Measurements from ENCODE around the gene NKX1-1. TPM values are rescaled to one million over a fixed set of nuclear protein-coding genes. Genes with fewer than 3 reads are reported as not detected.

Gene NKX1-1
- total and polyA plus RNA-seq, 11 donors: not detected

GRCh38 chr4:1369091-1369450 lies 37.2 kb downstream of the NKX1-1 start:
- intact Hi-C loops (cut with DNase I): loop anchor here in 2 of 10 donors (5.0 kb wide), 2 partner anchors 143 to 248 kb away; no protein-coding TSS in a partner anchor
- Histone ChIP-seq H3K36me3 (peaks cover 0 to 56% (median 17%) of the 10 kb centered on the region in 9 donors), H3K9me3 (no peaks in the 10 kb centered on the region), H3K4me3 (no peak overlapping the region), H3K27ac (no peak overlapping the region), H3K4me1 (no peaks in the 10 kb centered on the region), H3K27me3 (no peaks in the 10 kb centered on the region)
- TF ChIP-seq POLR2A (IDR thresholded peaks at IDR 0.05) (no peak), CTCF (IDR thresholded peaks at IDR 0.05) (no peak)
- 93 to 97% (median 96%) methylated on average over 15 to 18 of the region's 18 CpGs for WGBS, 4 donors
- DNase-seq: peak in 2 of 5 donors; percentile 9 to 49
- no peak for ATAC-seq

GRCh38 chr4:1368421-1369090 lies 37.7 kb downstream of the NKX1-1 start:
- Histone ChIP-seq H3K36me3 (peaks cover 0 to 56% (median 17%) of the 10 kb centered on the region in 9 donors), H3K9me3 (no peaks in the 10 kb centered on the region), H3K27me3 (no peaks in the 10 kb centered on the region), H3K4me3 (no peak overlapping the region), H3K27ac (no peak overlapping the region), H3K4me1 (no peaks in the 10 kb centered on the region)
- DNase-seq (peak in 2 of 5 donors; percentile 13 to 54), ATAC-seq (no peak)
- TF ChIP-seq CTCF (IDR thresholded peaks at IDR 0.05): no peak
- TF ChIP-seq POLR2A (IDR thresholded peaks at IDR 0.05): no peak
- intact Hi-C loops (cut with DNase I): loop anchor here in 2 of 10 donors (5.0 kb wide), 2 partner anchors 144 to 249 kb away; no protein-coding TSS in a partner anchor
- WGBS, 4 donors: 89 to 94% (median 91%) methylated on average over 2 to 24 of the region's 24 CpGs

GRCh38 chr4:1367936-1368289 lies 38.3 kb downstream of the NKX1-1 start:
- DNase-seq: peak in 2 of 5 donors; percentile 10 to 49
- Histone ChIP-seq H3K4me3 (no peak overlapping the region), H3K4me1 (no peaks in the 10 kb centered on the region), H3K36me3 (peaks cover 0 to 56% (median 11%) of the 10 kb centered on the region in 9 donors), H3K9me3 (no peaks in the 10 kb centered on the region), H3K27me3 (no peaks in the 10 kb centered on the region), H3K27ac (no peak overlapping the region)
- no peak for TF ChIP-seq CTCF (IDR thresholded peaks at IDR 0.05)
- no peak for TF ChIP-seq POLR2A (IDR thresholded peaks at IDR 0.05)
- 88 to 92% (median 91%) methylated on average over 9 to 10 of the region's 10 CpGs for WGBS, 4 donors
- intact Hi-C loops (cut with DNase I): loop anchor here in 2 of 10 donors (5.0 kb wide), 2 partner anchors 144 to 249 kb away; no protein-coding TSS in a partner anchor
- ATAC-seq: no peak

- ATAC-seq (no peak), DNase-seq (peak in 3 of 5 donors; percentile 13 to 42 (median 13))
- Histone ChIP-seq H3K4me1 (no peaks in the 10 kb centered on the region), H3K36me3 (peaks cover 0 to 60% (median 10%) of the 10 kb centered on the region in 9 donors), H3K9me3 (no peaks in the 10 kb centered on the region), H3K4me3 (no peak overlapping the region), H3K27me3 (no peaks in the 10 kb centered on the region), H3K27ac (no peak overlapping the region)
- WGBS, 4 donors: 90 to 97% (median 94%) methylated on average over 17 of the region's 17 CpGs
- intact Hi-C loops (cut with DNase I): loop anchor here in 2 of 10 donors (5.0 kb wide), 2 partner anchors 145 to 250 kb away; no protein-coding TSS in a partner anchor
- TF ChIP-seq CTCF (IDR thresholded peaks at IDR 0.05): no peak
- no peak for TF ChIP-seq POLR2A (IDR thresholded peaks at IDR 0.05)
These were observed 38.9 kb downstream of the NKX1-1 start for GRCh38 chr4:1367230-1367935.
